ENCODE data around the gene BLOC1S6. TPM values are rescaled to one million over a fixed set of nuclear protein-coding genes. Genes with fewer than 3 reads are reported as not detected.

Gene BLOC1S6
- total and polyA plus RNA-seq, 12 donors = 9.9 to 87.1 (median 50.7) TPM

DNA sequence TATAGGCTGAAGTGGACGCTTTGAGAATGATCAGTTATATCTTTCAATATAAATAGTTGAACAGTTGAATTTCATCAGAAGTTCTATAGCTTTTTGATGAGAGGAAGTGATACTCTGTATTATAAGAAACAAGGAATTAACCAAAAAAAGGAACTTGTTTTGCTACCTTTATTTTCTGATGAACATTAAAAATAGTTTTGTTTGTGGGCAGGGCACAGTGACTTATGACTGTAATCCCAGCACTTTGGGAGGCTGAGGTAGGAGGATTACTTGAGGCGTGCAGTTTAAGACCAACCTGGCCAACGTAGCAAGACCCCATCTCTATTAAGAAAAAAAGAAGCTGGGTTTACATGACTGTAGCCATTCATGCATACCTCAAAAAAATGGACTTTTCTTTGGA is 16.7 kb downstream of the BLOC1S6 start:
- Histone ChIP-seq H3K9me3 (replicated peaks in 1 of 3) (no peaks in the 10 kb centered on the region), H3K4me1 (replicated peaks in 1 of 2) (peaks cover 0 to 10% of the 10 kb centered on the region in 2 donors), H3K27me3 (no peaks in the 10 kb centered on the region), H3K27ac (no peak overlapping the region), H3K36me3 (replicated peaks in 1 of 2) (peaks cover 0 to 15% of the 10 kb centered on the region in 2 donors), H3K4me3 (no peak overlapping the region)
- TF ChIP-seq, protein P1, sequence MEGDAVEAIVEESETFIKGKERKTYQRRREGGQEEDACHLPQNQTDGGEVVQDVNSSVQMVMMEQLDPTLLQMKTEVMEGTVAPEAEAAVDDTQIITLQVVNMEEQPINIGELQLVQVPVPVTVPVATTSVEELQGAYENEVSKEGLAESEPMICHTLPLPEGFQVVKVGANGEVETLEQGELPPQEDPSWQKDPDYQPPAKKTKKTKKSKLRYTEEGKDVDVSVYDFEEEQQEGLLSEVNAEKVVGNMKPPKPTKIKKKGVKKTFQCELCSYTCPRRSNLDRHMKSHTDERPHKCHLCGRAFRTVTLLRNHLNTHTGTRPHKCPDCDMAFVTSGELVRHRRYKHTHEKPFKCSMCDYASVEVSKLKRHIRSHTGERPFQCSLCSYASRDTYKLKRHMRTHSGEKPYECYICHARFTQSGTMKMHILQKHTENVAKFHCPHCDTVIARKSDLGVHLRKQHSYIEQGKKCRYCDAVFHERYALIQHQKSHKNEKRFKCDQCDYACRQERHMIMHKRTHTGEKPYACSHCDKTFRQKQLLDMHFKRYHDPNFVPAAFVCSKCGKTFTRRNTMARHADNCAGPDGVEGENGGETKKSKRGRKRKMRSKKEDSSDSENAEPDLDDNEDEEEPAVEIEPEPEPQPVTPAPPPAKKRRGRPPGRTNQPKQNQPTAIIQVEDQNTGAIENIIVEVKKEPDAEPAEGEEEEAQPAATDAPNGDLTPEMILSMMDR (IDR thresholded peaks at IDR 0.05) = no peak
- TF ChIP-seq POLR2A (IDR thresholded peaks at IDR 0.05) = no peak
- no peak for DNase-seq
- 76 to 94% (median 89%) methylated on average over 3 of the region's 3 CpGs for WGBS, 4 donors
- intact Hi-C loops (cut with DNase I) = no loop called here

DNA sequence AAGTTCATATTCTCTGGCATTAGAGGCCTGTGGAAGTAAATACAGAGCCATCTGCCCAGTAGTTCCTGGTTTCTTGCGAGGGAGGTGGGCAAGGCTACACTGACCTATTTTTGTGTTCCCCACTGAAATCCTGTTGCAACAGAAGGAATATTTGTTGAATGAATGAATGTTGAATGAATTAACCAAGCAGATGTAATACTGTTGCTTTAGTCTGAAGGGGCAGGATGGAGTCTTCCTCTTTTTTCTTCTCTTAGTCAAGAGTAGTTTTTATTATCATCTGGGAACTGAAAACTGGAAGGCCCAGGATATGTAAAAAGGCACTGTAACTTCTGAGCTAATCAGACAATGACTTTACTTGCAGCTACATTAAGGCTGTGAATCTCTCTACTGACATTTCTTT is 17.1 kb downstream of the BLOC1S6 start:
- 40 to 67% (median 54%) methylated on average over 1 of the region's 1 CpG for WGBS, 4 donors
- no peak for DNase-seq
- Histone ChIP-seq H3K9me3 (replicated peaks in 1 of 3) (no peaks in the 10 kb centered on the region), H3K4me3 (no peak overlapping the region), H3K4me1 (replicated peaks in 1 of 2) (peaks cover 0 to 10% of the 10 kb centered on the region in 2 donors), H3K27me3 (no peaks in the 10 kb centered on the region), H3K36me3 (replicated peaks in 1 of 2) (peaks cover 0 to 15% of the 10 kb centered on the region in 2 donors), H3K27ac (no peak overlapping the region)
- intact Hi-C loops (cut with DNase I) = no loop called here
- TF ChIP-seq, protein P1 (IDR thresholded peaks at IDR 0.05) = no peak
- TF ChIP-seq POLR2A (IDR thresholded peaks at IDR 0.05) = no peak

DNA sequence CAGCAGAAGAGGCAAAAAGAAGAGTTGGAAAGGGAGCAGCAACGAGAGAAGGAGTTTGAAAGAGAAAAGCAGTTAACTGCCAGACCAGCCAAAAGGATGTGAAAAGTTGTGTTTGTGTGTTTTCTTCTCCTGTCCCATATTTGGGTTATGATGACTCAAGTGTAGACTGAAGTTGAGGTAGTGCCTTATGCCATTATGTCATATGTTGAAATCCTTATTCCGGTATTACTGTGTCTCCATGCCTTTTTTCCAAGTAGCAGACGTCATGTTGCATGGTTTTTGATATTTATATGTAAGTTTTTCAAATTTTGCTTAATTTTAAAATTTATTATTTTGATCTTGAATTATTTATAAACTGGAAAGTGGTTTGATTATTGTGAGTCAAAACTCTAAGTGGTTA is 19.2 kb downstream of the BLOC1S6 start:
- 72 to 84% (median 79%) methylated on average over 3 of the region's 3 CpGs for WGBS, 4 donors
- no peak overlapping the region for H3K27ac ChIP-seq
- peaks cover 0 to 10% of the 10 kb centered on the region in 2 donors for H3K4me1 ChIP-seq (replicated peaks in 1 of 2)
- no peaks in the 10 kb centered on the region for H3K27me3 ChIP-seq
- H3K9me3 ChIP-seq (replicated peaks in 1 of 3) = no peaks in the 10 kb centered on the region
- TF ChIP-seq POLR2A (IDR thresholded peaks at IDR 0.05) = no peak
- TF ChIP-seq, protein P1 (IDR thresholded peaks at IDR 0.05) = no peak
- peaks cover 0 to 15% of the 10 kb centered on the region in 2 donors for H3K36me3 ChIP-seq (replicated peaks in 1 of 2)
- intact Hi-C loops (cut with DNase I) = no loop called here
- DNase-seq = no peak
- no peak overlapping the region for H3K4me3 ChIP-seq

DNA sequence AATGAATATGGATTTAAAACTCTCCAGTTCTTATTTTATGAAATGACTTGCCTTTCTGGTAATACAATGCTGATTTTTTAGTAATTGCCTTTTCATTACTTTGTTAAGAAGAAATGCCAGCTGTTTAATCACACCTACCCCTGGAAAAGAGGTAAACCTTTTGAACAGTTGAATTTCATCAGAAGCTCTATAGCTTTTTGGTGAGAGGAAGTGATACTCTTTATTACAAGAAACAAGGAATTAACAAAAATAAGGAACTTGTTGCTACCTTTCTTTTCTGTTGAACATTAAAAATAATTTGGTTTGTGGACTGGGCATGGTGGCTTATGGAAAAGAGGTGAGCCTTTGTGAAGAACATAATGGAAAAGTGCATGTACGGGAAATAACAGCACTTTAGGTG is 19.7 kb downstream of the BLOC1S6 start:
- H3K27me3 ChIP-seq = no peaks in the 10 kb centered on the region
- H3K4me3 ChIP-seq = no peak overlapping the region
- no peaks in the 10 kb centered on the region for H3K9me3 ChIP-seq (replicated peaks in 1 of 3)
- peaks cover 0 to 15% of the 10 kb centered on the region in 2 donors for H3K36me3 ChIP-seq (replicated peaks in 1 of 2)
- DNase-seq = no peak
- no peak overlapping the region for H3K27ac ChIP-seq
- no peak for TF ChIP-seq POLR2A (IDR thresholded peaks at IDR 0.05)
- TF ChIP-seq, protein P1 (IDR thresholded peaks at IDR 0.05) = no peak
- peaks cover 0 to 10% of the 10 kb centered on the region in 2 donors for H3K4me1 ChIP-seq (replicated peaks in 1 of 2)
- intact Hi-C loops (cut with DNase I) = no loop called here
- WGBS, 4 donors = 88 to 93% (median 89%) methylated on average over 1 of the region's 1 CpG

Data from adrenal gland (tissue), 12 donors.